GM08714 (cell line): Measurements from ENCODE around the gene SARNP.
"Not testable (repeated sequence)": the region's sequence is repeated elsewhere in the genome, so short reads cannot be mapped to it uniquely, and the experiment has no call there.

Experiments
- H3K4me3 ChIP-seq: fragments of 200-500 bp; sonication (Bioruptor generic); 2 replicates; pipeline ENCODE4 v1.5.1; 2014; ENCODE audit warnings: mild to moderate bottlenecking, low read length, inconsistent platforms
- ZNF274 ChIP-seq: IDR thresholded peaks from 2 replicates; pipeline ENCODE4 v1.6.1; 2012; ENCODE audit warnings: mild to moderate bottlenecking, low read depth, low read length

The SARNP gene

DNA sequence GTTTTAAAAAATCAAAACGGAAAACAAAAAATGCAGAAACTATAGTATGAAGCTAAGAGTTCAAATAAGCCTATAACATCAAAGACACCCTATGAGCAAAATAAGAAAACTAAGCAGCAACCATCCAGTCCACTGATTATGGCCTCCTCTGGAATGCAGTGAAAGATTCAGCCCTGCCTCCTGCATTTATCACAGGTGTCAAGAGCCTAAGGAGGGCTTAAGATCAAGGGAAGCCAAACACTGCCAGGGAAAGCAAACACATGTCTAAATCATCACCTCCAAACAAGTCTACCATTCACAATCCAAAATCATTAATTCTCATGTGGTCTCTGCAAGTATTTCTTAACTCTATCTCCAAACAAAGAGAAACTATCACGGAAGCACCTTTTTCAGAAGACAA lies 28.4 kb downstream of the SARNP start:
- no peak for TF ChIP-seq ZNF274
- no peak overlapping the region for H3K4me3 ChIP-seq

DNA sequence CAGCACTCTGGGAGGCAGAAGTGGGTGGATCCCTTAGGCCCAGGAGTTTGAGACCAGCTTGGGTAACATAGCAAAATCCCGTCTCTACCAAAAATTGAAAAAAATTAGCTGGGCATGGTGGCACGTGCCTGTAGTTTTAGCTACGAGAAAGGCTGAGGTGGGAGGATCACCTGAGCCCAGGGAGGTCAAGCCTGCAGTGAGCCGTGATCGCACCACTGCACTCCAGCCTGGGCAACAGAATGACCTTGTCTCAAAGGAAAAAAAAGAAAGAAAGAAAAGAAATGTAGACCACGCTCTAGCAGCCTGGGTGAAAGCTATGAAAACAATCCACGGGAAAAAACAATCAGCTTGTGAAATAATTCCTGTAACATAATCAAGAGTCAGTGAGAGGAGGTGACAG lies 29.0 kb downstream of the SARNP start:
- TF ChIP-seq ZNF274: no peak

GRCh38 chr12:55780685-55781084 lies 36.8 kb downstream of the SARNP start:
- TF ChIP-seq ZNF274: no peak
- H3K4me3 ChIP-seq: no peak overlapping the region

More for the DNA sequence above, 29.0 kb downstream of the SARNP start:
- H3K4me3 ChIP-seq: no peak overlapping the region

DNA sequence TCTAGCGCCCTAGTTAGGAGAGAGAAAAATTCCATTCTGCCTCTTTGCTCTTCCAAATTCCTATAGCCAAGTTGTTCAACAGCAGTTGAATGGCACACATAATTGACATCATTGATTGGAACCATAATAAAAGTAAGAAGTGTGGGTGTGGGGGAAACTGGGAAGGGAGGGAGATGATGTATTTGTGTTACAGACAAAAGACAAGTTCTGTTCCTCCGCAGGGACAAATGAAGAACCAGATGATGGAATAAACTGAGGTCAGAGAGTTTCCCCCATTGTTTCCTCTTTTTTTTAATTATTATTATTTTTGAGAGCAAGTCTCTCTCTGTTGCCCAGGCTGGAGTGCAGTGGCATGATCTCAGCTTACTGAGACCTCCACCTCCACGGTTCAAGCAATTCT lies 39.7 kb downstream of the SARNP start:
- TF ChIP-seq ZNF274: no peak
- H3K4me3 ChIP-seq: no peak overlapping the region

GRCh38 chr12:55771736-55772135 lies 45.8 kb downstream of the SARNP start:
- no peak for TF ChIP-seq ZNF274
- no peak overlapping the region for H3K4me3 ChIP-seq

GRCh38 chr12:55767156-55767555 lies 50.4 kb downstream of the SARNP start:
- no peak for TF ChIP-seq ZNF274
- H3K4me3 ChIP-seq: no peak overlapping the region

DNA sequence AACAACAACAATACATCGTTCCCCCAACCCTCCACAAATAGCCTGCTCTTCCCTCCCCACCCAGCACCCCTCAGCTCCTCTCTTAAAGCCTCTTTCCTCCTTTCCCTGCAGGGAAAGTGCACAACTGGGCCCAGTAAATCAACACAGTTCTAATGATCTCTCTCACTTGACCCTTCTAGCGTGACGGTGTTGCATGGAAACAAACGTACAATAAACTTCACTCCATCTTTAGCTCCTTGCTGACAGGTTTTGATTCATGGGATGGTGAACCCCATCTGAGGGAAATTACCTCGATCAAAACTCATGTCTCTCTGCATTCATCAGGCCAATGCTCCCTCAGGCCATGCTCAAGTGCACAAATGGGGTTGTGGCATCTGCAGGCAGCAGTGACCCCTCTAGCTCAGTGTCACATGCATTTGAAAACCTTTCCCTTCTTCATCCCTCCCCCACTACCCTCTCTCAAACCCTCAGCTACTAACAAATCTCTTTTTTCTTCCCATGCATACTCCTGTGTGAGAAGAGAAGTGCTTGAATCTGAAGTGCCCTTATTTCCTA lies 51.7 kb downstream of the SARNP start:
- TF ChIP-seq ZNF274: no peak
- H3K4me3 ChIP-seq: no peak overlapping the region

GRCh38 chr12:55762646-55763045 lies 54.9 kb downstream of the SARNP start:
- H3K4me3 ChIP-seq: no peak overlapping the region
- TF ChIP-seq ZNF274: no peak

GRCh38 chr12:55760663-55761062 lies 56.9 kb downstream of the SARNP start:
- no peak overlapping the region for H3K4me3 ChIP-seq

DNA sequence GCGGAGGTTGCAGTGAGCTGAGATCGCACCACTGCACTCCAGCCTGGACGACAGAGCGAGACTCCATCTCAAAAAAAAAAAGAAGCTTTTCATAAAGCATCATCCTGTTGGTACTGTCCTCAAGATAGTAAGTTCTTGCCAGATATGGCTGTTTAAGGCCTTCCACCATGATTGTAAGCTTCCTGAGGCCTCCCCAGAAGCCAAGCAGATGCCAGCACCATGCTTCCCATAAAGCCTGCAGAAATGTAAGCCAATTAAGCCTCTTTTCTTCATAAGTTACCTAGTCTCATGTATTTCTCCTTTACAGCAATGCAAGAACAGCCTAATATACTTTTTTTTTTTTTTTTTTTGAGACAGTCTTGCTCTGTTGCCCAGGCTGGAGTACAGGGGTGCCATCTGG lies 58.9 kb downstream of the SARNP start:
- H3K4me3 ChIP-seq: not testable (repeated sequence)

More at GRCh38 chr12:55760663-55761062, 56.9 kb downstream of the SARNP start:
- no peak for TF ChIP-seq ZNF274

- TF ChIP-seq ZNF274: no peak
- H3K4me3 ChIP-seq: no peak overlapping the region
Observed at GRCh38 chr12:55757701-55758100, 59.8 kb downstream of the SARNP start.

DNA sequence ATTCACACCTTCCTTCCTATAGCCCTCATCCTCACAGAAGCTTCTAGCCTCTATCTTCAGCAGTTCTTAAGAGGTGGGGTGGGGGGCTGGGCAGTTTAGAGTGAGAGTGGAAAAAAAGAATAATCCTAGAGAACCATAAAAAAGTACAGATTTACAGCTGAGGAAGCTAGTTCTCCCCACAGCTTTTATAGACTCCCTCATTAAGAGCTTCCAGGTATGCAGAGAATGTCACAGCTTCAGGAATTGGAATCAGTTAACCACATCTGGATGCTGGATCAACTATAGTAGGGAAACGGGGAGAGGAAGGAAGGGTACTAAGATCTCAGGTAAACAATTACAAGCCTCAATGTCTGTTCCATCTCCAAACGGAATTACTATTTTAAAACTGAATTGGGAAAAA lies 62.3 kb downstream of the SARNP start:
- TF ChIP-seq ZNF274: no peak
- no peak overlapping the region for H3K4me3 ChIP-seq

DNA sequence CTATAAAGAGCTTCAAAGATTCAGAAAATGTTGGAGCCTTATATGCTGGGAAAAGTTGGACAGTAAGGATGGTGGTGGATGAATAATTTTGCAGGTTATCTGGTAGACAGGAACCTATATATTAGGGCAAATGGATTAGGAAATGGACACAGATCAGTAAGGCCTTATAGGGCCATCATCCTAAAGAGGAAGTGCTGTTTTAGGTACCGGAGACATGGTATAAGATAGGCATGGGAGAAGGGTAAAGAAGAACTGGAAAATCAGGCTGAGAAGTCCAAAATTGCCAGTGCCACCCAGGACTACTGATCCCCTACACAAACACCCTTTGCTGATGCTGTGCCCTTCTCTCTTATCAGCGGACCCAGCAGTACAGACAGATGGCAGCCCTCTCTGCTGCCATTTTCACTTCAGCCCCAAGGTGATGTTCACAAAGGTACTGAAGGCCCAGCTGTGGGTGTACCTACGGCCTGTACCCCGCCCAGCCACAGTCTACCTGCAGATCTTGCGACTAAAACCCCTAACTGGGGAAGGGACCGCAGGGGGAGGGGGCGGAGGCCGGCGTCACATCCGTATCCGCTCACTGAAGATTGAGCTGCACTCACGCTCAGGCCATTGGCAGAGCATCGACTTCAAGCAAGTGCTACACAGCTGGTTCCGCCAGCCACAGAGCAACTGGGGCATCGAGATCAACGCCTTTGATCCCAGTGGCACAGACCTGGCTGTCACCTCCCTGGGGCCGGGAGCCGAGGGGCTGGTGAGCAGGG lies 69.1 kb downstream of the SARNP start:
- no peak for TF ChIP-seq ZNF274
- no peak overlapping the region for H3K4me3 ChIP-seq

DNA sequence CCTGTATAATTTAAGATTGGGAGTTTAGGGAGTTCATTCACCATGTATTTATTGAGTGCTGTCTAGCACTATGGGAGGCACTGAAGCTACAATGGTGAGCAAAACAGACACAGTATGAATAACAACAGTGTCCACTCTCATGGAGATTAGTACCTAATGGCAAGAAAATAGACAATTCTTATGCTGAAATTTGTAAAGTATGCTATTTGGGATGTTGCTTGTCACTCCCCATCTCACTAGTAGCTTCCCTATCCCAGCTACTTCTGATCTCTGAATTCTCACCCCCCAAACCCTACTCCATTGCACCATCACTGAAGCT lies 70.7 kb downstream of the SARNP start:
- TF ChIP-seq ZNF274: no peak
- no peak overlapping the region for H3K4me3 ChIP-seq

DNA sequence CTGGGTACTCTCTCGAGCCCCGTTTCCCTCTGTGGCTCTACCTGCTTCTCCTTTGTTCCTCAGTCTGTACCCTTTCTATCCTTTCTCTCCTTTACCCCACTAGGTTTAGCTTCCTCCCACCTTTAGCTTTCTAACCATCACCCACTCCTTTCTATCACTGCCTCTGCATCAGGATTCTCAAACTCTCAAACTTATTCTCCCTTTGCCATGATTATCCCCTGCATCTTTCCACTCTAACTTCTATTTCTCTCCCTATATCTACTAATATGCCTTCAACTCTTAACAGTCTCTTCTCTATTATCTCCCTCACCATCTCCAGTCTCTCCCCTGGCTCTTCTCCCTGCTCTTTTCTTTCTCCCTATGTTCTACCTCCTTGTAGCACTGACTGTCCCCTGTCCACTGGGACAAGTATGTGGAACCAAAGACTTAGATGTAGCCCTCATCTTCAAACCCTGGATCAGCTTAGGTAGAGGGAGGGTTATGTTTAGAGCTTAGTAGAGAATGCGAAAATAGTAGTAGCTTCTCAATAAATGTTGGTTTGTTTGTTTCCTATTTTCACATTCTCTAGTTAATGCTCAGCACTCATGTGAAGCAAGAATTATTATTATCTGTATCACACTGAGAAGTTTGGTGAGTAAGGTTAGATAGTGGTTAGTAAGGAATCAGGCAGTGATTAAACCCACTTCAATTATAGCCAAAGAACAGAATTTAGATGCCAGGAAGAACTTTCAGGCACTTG lies 71.2 kb downstream of the SARNP start:
- H3K4me3 ChIP-seq: no peak overlapping the region
- no peak for TF ChIP-seq ZNF274
